HepG2 (cell line): ENCODE data around the gene IRF3. TPM values are rescaled to one million over a fixed set of nuclear protein-coding genes. Genes with fewer than 3 reads are reported as not detected.

Experiments used
- ATM ChIP-seq: fragments of 450-650 bp; IDR thresholded peaks from 2 replicates; pipeline ENCODE4 v1.7.1; 2017; ENCODE audit warnings: mild to moderate bottlenecking, borderline replicate concordance
- CCAR2 ChIP-seq: fragments of 200-400 bp; formaldehyde crosslinking; optimal IDR thresholded peaks from 2 replicates; pipeline ENCODE3; 2018; ENCODE audit warnings: low read depth, mild to moderate bottlenecking, low read length, moderate library complexity
- EZH2 ChIP-seq: conservative IDR thresholded peaks from 2 replicates; pipeline ENCODE4 v1.6.1; 2012; ENCODE audit warnings: mild to moderate bottlenecking, low read depth, low read length, moderate library complexity
- FOXP1 ChIP-seq, 2 experiments: fragments of 450-650 bp in 1 of 2; IDR thresholded peaks; 2 replicates each; pipeline ENCODE4 v1.6.1; 2017 to 2018; ENCODE audit warnings: antibody characterized with exemption in 1 of 2
- GATAD1 ChIP-seq: IDR thresholded peaks from 2 replicates; pipeline ENCODE4 v1.6.1; 2016; ENCODE audit warnings: missing genetic modification reagents, missing compliant biosample characterization
- HDAC2 ChIP-seq: sonication (generic); formaldehyde crosslinking; IDR thresholded peaks from 2 replicates; pipeline ENCODE4 v1.4.0; 2020; ENCODE audit warnings: missing genetic modification reagents
- KDM2A ChIP-seq: sonication (generic); formaldehyde crosslinking; IDR thresholded peaks from 2 replicates; pipeline ENCODE4 v1.4.0; 2020; ENCODE audit warnings: low read depth, missing genetic modification reagents, borderline replicate concordance
- MIXL1 ChIP-seq: IDR thresholded peaks from 2 replicates; pipeline ENCODE4 v1.6.1; 2016
- MTF2 ChIP-seq: sonication (generic); formaldehyde crosslinking; IDR thresholded peaks from 2 replicates; pipeline ENCODE4 v1.5.0; 2020; ENCODE audit warnings: missing genetic modification reagents, borderline replicate concordance
- MXD3 ChIP-seq: IDR thresholded peaks from 2 replicates; pipeline ENCODE4 v1.6.1; 2016; ENCODE audit warnings: mild to moderate bottlenecking, missing biosample characterization, missing genetic modification reagents
- PATZ1 ChIP-seq: sonication (generic); formaldehyde crosslinking; IDR thresholded peaks from 2 replicates; pipeline ENCODE4 v1.4.0; 2020; ENCODE audit warnings: missing genetic modification reagents
- PHF20 ChIP-seq: sonication (generic); formaldehyde crosslinking; IDR thresholded peaks from 2 replicates; pipeline ENCODE4 v1.5.0; 2020; ENCODE audit warnings: mild to moderate bottlenecking, missing genetic modification reagents
- PITX1 ChIP-seq: sonication (generic); formaldehyde crosslinking; IDR thresholded peaks from 2 replicates; pipeline ENCODE4 v1.5.1; 2020; ENCODE audit warnings: mild to moderate bottlenecking, missing genetic modification reagents
- PTBP1 ChIP-seq: fragments of 200-400 bp; formaldehyde crosslinking; IDR thresholded peaks from 2 replicates; pipeline ENCODE4 v1.6.1; 2018; ENCODE audit warnings: low read length, low read depth; ENCODE audit not compliant: poor library complexity, severe bottlenecking
- SIN3B ChIP-seq: fragments of 150-350 bp; IDR thresholded peaks from 2 replicates; pipeline ENCODE4 v1.6.1; 2014; ENCODE audit warnings: low read length
- SP4 ChIP-seq: sonication (generic); formaldehyde crosslinking; IDR thresholded peaks from 2 replicates; pipeline ENCODE4 v1.8.1; 2023; ENCODE audit warnings: mild to moderate bottlenecking, missing genetic modification reagents
- TAF15 ChIP-seq: fragments of 200-400 bp; formaldehyde crosslinking; IDR thresholded peaks from one replicate; pipeline ENCODE4 v1.6.1; 2018; ENCODE audit warnings: mild to moderate bottlenecking, low read depth, low read length; ENCODE audit not compliant: poor library complexity, severe bottlenecking
- TEAD3 ChIP-seq: optimal IDR thresholded peaks from 2 replicates; pipeline ENCODE3; 2016; ENCODE audit warnings: borderline replicate concordance
- ZKSCAN1 ChIP-seq: fragments of 150-350 bp; IDR thresholded peaks from 2 replicates; pipeline ENCODE4 v1.6.1; 2014; ENCODE audit warnings: low read length
- ZNF263 ChIP-seq: sonication (generic); formaldehyde crosslinking; IDR thresholded peaks from 2 replicates; pipeline ENCODE4 v1.4.0; 2020; ENCODE audit warnings: missing genetic modification reagents
- ZNF44 ChIP-seq: sonication (generic); formaldehyde crosslinking; IDR thresholded peaks from 2 replicates; pipeline ENCODE4 v1.5.1; 2020; ENCODE audit warnings: mild to moderate bottlenecking, missing genetic modification reagents
- ZNF510 ChIP-seq: sonication (generic); formaldehyde crosslinking; IDR thresholded peaks from 2 replicates; pipeline ENCODE4 v1.4.0; 2020; ENCODE audit warnings: low read depth, mild to moderate bottlenecking, missing genetic modification reagents
- ZNF580 ChIP-seq: IDR thresholded peaks from 2 replicates; pipeline ENCODE4 v1.6.1; 2016; ENCODE audit warnings: low read depth, borderline replicate concordance
- ZNF652 ChIP-seq: IDR thresholded peaks from 2 replicates; pipeline ENCODE4 v1.6.1; 2016; ENCODE audit warnings: low read depth, borderline replicate concordance
- ZNF7 ChIP-seq: IDR thresholded peaks from 2 replicates; pipeline ENCODE4 v1.6.1; 2016; ENCODE audit warnings: missing biosample characterization, missing genetic modification reagents
- ZNF883 ChIP-seq: sonication (generic); formaldehyde crosslinking; IDR thresholded peaks from 2 replicates; pipeline ENCODE4 v1.5.1; 2020; ENCODE audit warnings: mild to moderate bottlenecking, missing genetic modification reagents; ENCODE audit errors: not compliant biosample characterization
- ZSCAN29 ChIP-seq: sonication (generic); formaldehyde crosslinking; conservative IDR thresholded peaks from 2 replicates; pipeline ENCODE4 v1.4.0; 2020; ENCODE audit warnings: mild to moderate bottlenecking, missing genetic modification reagents
- ZSCAN5A ChIP-seq: sonication (generic); formaldehyde crosslinking; IDR thresholded peaks from 2 replicates; pipeline ENCODE4 v1.8.0; 2022; ENCODE audit warnings: mild to moderate bottlenecking, missing genetic modification reagents, borderline replicate concordance
- polyA plus RNA-seq, 8 experiments: library from polyadenylated mRNA; depleted of rRNA in 3 of 8; stranded (reverse) in 7 of 8; unstranded in 1 of 8; fragments of >200 nt; fragmentation: Illumina TruSeq in 4 of 8; extraction: Trizol in 4 of 8; gene quantifications; 2 replicates each; pipeline versions ENCODE4 v1.2.1 to v1.2.3, GENCODE V29; 2011 to 2016; ENCODE audit warnings: low read depth in 4 of 8, missing spikeins in 1 of 8, mixed read lengths in 1 of 8; ENCODE audit not compliant: insufficient read depth in 1 of 8
- total RNA-seq, 5 experiments: library from RNA; depleted of rRNA; stranded (reverse); fragments of >200 nt; fragmentation: Illumina TruSeq; extraction: Trizol; gene quantifications; 2 replicates each; pipeline ENCODE4 v1.2.3, GENCODE V29; 2016; ENCODE audit warnings: low read depth in 1 of 5

The IRF3 gene
- total and polyA plus RNA-seq, 2 of the 13 experiments (the other 11 are each of a cell fraction or from before 2014, with no cell fraction given): 61.9 to 65.5 TPM

GRCh38 chr19:49672131-49672919, 6.7 kb upstream of the IRF3 start (continued):
- TF ChIP-seq CCAR2 (no peak), PHF20 (CRISPR knock-in tag) (no peak; the same call in 1 of the 2 replicates), GATAD1 (CRISPR knock-in tag) (peak; percentile 70), ZSCAN5A (CRISPR knock-in tag) (no peak; the same call in 1 of the 2 replicates), FOXP1 (IDR thresholded peaks at IDR 0.05) (no peak), FOXP1 (CRISPR knock-in tag; IDR thresholded peaks at IDR 0.05) (no peak), HDAC2 (CRISPR knock-in tag) (peak; percentile 81; the same call in 1 of the 2 replicates), TEAD3 (CRISPR knock-in tag) (peak; percentile 62), ZNF580 (CRISPR knock-in tag) (peak; percentile 77; the same call in 1 of the 2 replicates), ZSCAN29 (CRISPR knock-in tag) (0 out of 2 replicates have a peak, but pooled peaks have one; percentile 29), ZNF7 (CRISPR knock-in tag) (no peak), ZNF883 (CRISPR knock-in tag) (peak; percentile 26), SIN3B (no peak), MXD3 (CRISPR knock-in tag) (no peak), PITX1 (peak; percentile 63; the same call in 1 of the 2 replicates), ZKSCAN1 (peak; percentile 90), PATZ1 (CRISPR knock-in tag) (peak; percentile 83), PTBP1 (peak; percentile 66), ZNF263 (CRISPR knock-in tag) (0 out of 2 replicates have a peak, but pooled peaks have one; percentile 36), ZNF44 (CRISPR knock-in tag) (peak; percentile 18; the same call in 1 of the 2 replicates), ZNF510 (no peak), ATM (no peak), ZNF652 (CRISPR knock-in tag) (no peak), SP4 (peak; percentile 56; the same call in 1 of the 2 replicates), MIXL1 (CRISPR knock-in tag) (peak; percentile 63), TAF15 (no peak), MTF2 (no peak), EZH2 (no peak), KDM2A (CRISPR knock-in tag) (peak; percentile 69; the same call in 1 of the 2 replicates)
